Breast epithelium (tissue), 3 donors: Measurements from ENCODE around the gene CMTM8.

Experiments
- CTCF ChIP-seq, 3 donors: fragments of 450-650 bp; IDR thresholded peaks; one replicate each; pipeline ENCODE4 v1.5.1; 2016 to 2017; ENCODE audit warnings: antibody characterized with exemption in 3 of 3, mild to moderate bottlenecking in 3 of 3, moderate library complexity in 3 of 3
- POLR2A ChIP-seq: fragments of 450-650 bp; IDR thresholded peaks from one replicate; pipeline ENCODE4 v1.6.1; 2016; ENCODE audit warnings: antibody characterized with exemption, mild to moderate bottlenecking, moderate library complexity

GRCh38 chr3:32353351-32353750 lies 114.9 kb downstream of the CMTM8 start:
- no peak for TF ChIP-seq CTCF (IDR thresholded peaks at IDR 0.05)
- no peak for TF ChIP-seq POLR2A
